Endothelial cell of umbilical vein (primary cell): ENCODE measurements around the gene AATF. TPM values are rescaled to one million over a fixed set of nuclear protein-coding genes. Genes with fewer than 3 reads are reported as not detected.

ENCODE experiments used
- BruUV-seq: library from RNA; stranded (reverse); fragments of 400-500 nt; replicated peaks from 2 replicates; lab custom pipeline; 2021; lab: Mats Ljungman, UMichigan
- CTCF ChIA-PET: fragments of 300-600, 350-600 bp; sonication (Branson Sonifier 250); formaldehyde crosslinking; loops from one replicate; lab custom pipeline; 2021; ENCODE audit warnings: antibody characterized with exemption, inconsistent platforms; lab: Charles Lee
- POLR2A ChIA-PET: fragments of 300-600, 350-600 bp; sonication (Branson Sonifier 250); formaldehyde crosslinking; loops from one replicate; lab custom pipeline; 2021; ENCODE audit warnings: antibody characterized with exemption, inconsistent platforms; lab: Charles Lee
- DNase-seq: peaks from one replicate; pipeline ENCODE4 v3.0.0-alpha.2; 2011; ENCODE audit warnings: low read depth, low spot score
- FAIRE-seq: peaks from 2 replicates; lab custom pipeline; 2011; peaks lifted over from hg19 to GRCh38; lab: Jason Lieb, UNC
- H2AFZ ChIP-seq: 2 replicates; pipeline ENCODE4 v1.6.0; 2012; ENCODE audit warnings: low read depth, low read length, control low read depth, inconsistent platforms
- H3K27ac ChIP-seq: 2 replicates; pipeline ENCODE4 v1.5.1; 2011; ENCODE audit warnings: low read depth, mild to moderate bottlenecking, control low read depth, low read length, moderate library complexity; ENCODE audit not compliant: insufficient read depth
- H3K27me3 ChIP-seq, 2 experiments: 2 replicates each; pipeline versions ENCODE4 v1.6.0 to v1.6.1; 2011; ENCODE audit warnings: low read length in 2 of 2, mixed read lengths in 1 of 2; ENCODE audit not compliant: control insufficient read depth in 2 of 2, insufficient read depth in 2 of 2
- H3K36me3 ChIP-seq, 2 experiments: 2 replicates in 1 of 2; 3 replicates in 1 of 2; pipeline ENCODE4 v1.5.1; 2011; ENCODE audit warnings: low read length in 2 of 2, mild to moderate bottlenecking in 1 of 2, moderate library complexity in 1 of 2; ENCODE audit not compliant: control insufficient read depth in 2 of 2, insufficient read depth in 2 of 2; ENCODE audit errors: extremely low read depth in 1 of 2
- H3K4me1 ChIP-seq: 3 replicates; pipeline ENCODE4 v1.5.1; 2011; ENCODE audit warnings: mild to moderate bottlenecking, low read length; ENCODE audit not compliant: control insufficient read depth, insufficient read depth; ENCODE audit errors: extremely low read depth
- H3K4me2 ChIP-seq: 2 replicates; pipeline ENCODE4 v1.6.1; 2011; ENCODE audit warnings: low read length, control low read depth, mixed read lengths; ENCODE audit not compliant: insufficient read depth
- H3K4me3 ChIP-seq, 3 experiments: fragments of 200-600 bp in 1 of 3; sonication (generic), shearing (Covaris generic) in 1 of 3; replicated peaks in 1 of 3; 2 replicates each; pipeline ENCODE4 v1.5.1; 2011 to 2016; ENCODE audit warnings: control low read depth in 3 of 3, low read length in 3 of 3, mild to moderate bottlenecking in 2 of 3, inconsistent platforms in 1 of 3, low read depth in 1 of 3, moderate library complexity in 1 of 3; ENCODE audit not compliant: insufficient read depth in 1 of 3
- H3K79me2 ChIP-seq: 2 replicates; pipeline ENCODE4 v1.6.0; 2012; ENCODE audit warnings: low read length, inconsistent platforms; ENCODE audit not compliant: control insufficient read depth, insufficient read depth
- H3K9ac ChIP-seq: replicated peaks from 2 replicates; pipeline ENCODE3; 2011; ENCODE audit warnings: low read length, control low read depth; ENCODE audit not compliant: insufficient read depth; ENCODE audit errors: extremely low read depth
- H3K9me1 ChIP-seq: replicated peaks from 3 replicates; pipeline ENCODE4 v1.6.0; 2011; ENCODE audit warnings: mild to moderate bottlenecking, low read length; ENCODE audit not compliant: control insufficient read depth, insufficient read depth; ENCODE audit errors: extremely low read depth
- H3K9me3 ChIP-seq: replicated peaks from 2 replicates; pipeline ENCODE4 v1.5.1; 2012; ENCODE audit warnings: low read length, inconsistent platforms; ENCODE audit not compliant: control insufficient read depth, insufficient read depth
- H4K20me1 ChIP-seq: replicated peaks from 2 replicates; pipeline ENCODE3; 2011; ENCODE audit warnings: mild to moderate bottlenecking, low read length; ENCODE audit not compliant: control insufficient read depth, insufficient read depth; ENCODE audit errors: extremely low read depth
- EZH2 ChIP-seq: IDR thresholded peaks from 2 replicates; pipeline ENCODE4 v1.6.1; 2012; ENCODE audit warnings: borderline replicate concordance, low read depth, mild to moderate bottlenecking, moderate library complexity, low read length, inconsistent platforms; ENCODE audit not compliant: severe bottlenecking
- FOS ChIP-seq: IDR thresholded peaks from 2 replicates; pipeline ENCODE4 v1.6.1; 2011; ENCODE audit warnings: mild to moderate bottlenecking, low read length, moderate library complexity, borderline replicate concordance; ENCODE audit not compliant: insufficient read depth
- GATA2 ChIP-seq: IDR thresholded peaks from 2 replicates; pipeline ENCODE4 v1.7.0; 2011; ENCODE audit warnings: low read depth, mild to moderate bottlenecking, moderate library complexity, mixed read lengths, low read length; ENCODE audit not compliant: insufficient read length, insufficient read depth
- JUN ChIP-seq: IDR thresholded peaks from 2 replicates; pipeline ENCODE4 v1.6.1; 2011; ENCODE audit warnings: borderline replicate concordance, low read depth; ENCODE audit not compliant: insufficient read length, insufficient read depth
- MYC ChIP-seq: IDR thresholded peaks from one replicate; pipeline ENCODE4 v1.6.1; 2011; ENCODE audit warnings: mild to moderate bottlenecking, low read depth, low read length
- POLR2A ChIP-seq: IDR thresholded peaks from 2 replicates; pipeline ENCODE4 v1.6.1; 2012; ENCODE audit warnings: low read depth, mild to moderate bottlenecking, control low read depth, low read length
- POLR2AphosphoS5 ChIP-seq: IDR thresholded peaks from 2 replicates; pipeline ENCODE4 v1.6.1; 2012; ENCODE audit warnings: low read depth, mild to moderate bottlenecking, control low read depth, low read length, moderate library complexity; ENCODE audit not compliant: insufficient read depth
- dilution Hi-C: fragments of 300-500 bp; cut with MboI; formaldehyde crosslinking; loops from one replicate; pipeline ENCODE4 v1.15.0; 2019; ENCODE audit warnings: low sequenced_read_pairs; ENCODE audit not compliant: extremely low pct_ligation_motif_present
- intact Hi-C: fragments of 100-400 bp; cut with micrococcal nuclease; formaldehyde crosslinking; loops from one replicate; pipeline ENCODE4 v1.10.0; 2022
- polyA plus RNA-seq, 4 experiments: library from polyadenylated mRNA; depleted of rRNA in 3 of 4; stranded (reverse) in 3 of 4; unstranded in 1 of 4; fragments of >200 nt; gene quantifications; 2 replicates each; pipeline versions ENCODE4 v1.2.1 to v1.2.3, GENCODE V29; 2011 to 2012; ENCODE audit warnings: missing spikeins in 1 of 4
- total RNA-seq: library from RNA; stranded (reverse); gene quantifications from 2 replicates; pipeline ENCODE4 v1.2.3, GENCODE V29; 2021
- TF ChIP-seq, protein P1 (sequence below), 2 donors: IDR thresholded peaks; 1 replicate in 1 of 2; 2 replicates in 1 of 2; pipeline ENCODE4 v1.5.1; 2011; ENCODE audit warnings: low read length in 2 of 2, mild to moderate bottlenecking in 2 of 2, moderate library complexity in 2 of 2, control low read depth in 1 of 2, inconsistent platforms in 1 of 2, low read depth in 1 of 2; ENCODE audit not compliant: insufficient read depth in 1 of 2; ENCODE audit errors: extremely low read depth in 1 of 2
- TF ChIP-seq, protein P2 (sequence below): IDR thresholded peaks from 2 replicates; pipeline ENCODE4 v1.6.1; 2011; ENCODE audit not compliant: insufficient read depth, insufficient read length

AATF gene
- total and polyA plus RNA-seq, 2 donors (not counting 3 experiments of a cell fraction or from before 2014, with no cell fraction given), result 15.7 to 47.2 TPM

DNA sequence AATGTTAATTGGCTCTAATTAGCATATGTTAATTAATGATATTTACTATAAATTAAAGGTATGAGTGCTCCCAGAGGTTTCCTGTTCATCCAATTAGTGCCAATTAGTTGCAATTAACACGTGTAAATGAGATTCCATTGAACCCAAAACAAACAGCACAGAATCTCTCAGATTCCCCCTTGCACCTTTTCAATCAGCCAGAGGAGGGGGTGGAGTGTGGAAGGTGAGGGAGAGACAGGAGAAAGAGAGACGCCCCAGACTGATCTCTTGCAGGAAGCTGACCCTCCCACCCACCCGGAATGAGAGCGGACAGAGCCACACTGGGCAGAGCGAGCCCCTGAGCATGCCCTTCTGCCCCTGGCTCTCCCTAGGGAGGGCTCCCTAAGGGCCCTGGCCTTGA is 35.6 kb upstream of the AATF start:
- H3K9ac ChIP-seq, result no peak overlapping the region
- ChIA-PET POLR2A (no interaction called here), CTCF (no interaction called here)
- H2AFZ ChIP-seq, result no peak overlapping the region
- H3K36me3 ChIP-seq, result no peaks in the 10 kb centered on the region
- H3K4me3 ChIP-seq, result no peak overlapping the region
- no peaks in the 10 kb centered on the region for H3K79me2 ChIP-seq
- H3K27ac ChIP-seq, result no peak overlapping the region
- no peak for FAIRE-seq
- no peaks in the 10 kb centered on the region for H4K20me1 ChIP-seq
- TF ChIP-seq, protein P1, sequence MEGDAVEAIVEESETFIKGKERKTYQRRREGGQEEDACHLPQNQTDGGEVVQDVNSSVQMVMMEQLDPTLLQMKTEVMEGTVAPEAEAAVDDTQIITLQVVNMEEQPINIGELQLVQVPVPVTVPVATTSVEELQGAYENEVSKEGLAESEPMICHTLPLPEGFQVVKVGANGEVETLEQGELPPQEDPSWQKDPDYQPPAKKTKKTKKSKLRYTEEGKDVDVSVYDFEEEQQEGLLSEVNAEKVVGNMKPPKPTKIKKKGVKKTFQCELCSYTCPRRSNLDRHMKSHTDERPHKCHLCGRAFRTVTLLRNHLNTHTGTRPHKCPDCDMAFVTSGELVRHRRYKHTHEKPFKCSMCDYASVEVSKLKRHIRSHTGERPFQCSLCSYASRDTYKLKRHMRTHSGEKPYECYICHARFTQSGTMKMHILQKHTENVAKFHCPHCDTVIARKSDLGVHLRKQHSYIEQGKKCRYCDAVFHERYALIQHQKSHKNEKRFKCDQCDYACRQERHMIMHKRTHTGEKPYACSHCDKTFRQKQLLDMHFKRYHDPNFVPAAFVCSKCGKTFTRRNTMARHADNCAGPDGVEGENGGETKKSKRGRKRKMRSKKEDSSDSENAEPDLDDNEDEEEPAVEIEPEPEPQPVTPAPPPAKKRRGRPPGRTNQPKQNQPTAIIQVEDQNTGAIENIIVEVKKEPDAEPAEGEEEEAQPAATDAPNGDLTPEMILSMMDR (IDR thresholded peaks at IDR 0.05; ENCODE audit: extremely low read depth in 1 of 2, insufficient read depth in 1 of 2, low read depth in 1 of 2, low read length in 2 of 2), result no peak
- TF ChIP-seq, protein P2, sequence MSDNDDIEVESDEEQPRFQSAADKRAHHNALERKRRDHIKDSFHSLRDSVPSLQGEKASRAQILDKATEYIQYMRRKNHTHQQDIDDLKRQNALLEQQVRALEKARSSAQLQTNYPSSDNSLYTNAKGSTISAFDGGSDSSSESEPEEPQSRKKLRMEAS, result no peak
- no peak for TF ChIP-seq POLR2AphosphoS5
- TF ChIP-seq POLR2A, result no peak
- no peak for TF ChIP-seq FOS
- no peak for TF ChIP-seq GATA2
- TF ChIP-seq MYC, result no peak
- no peak for TF ChIP-seq JUN
- no peak for TF ChIP-seq EZH2
- no peaks in the 10 kb centered on the region for H3K9me1 ChIP-seq
- H3K27me3 ChIP-seq, result peaks cover 6 to 13% of the 10 kb centered on the region in 2 experiments
- DNase-seq, result no peak
- H3K4me1 ChIP-seq, result no peaks in the 10 kb centered on the region
- intact Hi-C loops, result no loop called here
- no TSS peak for BruUV-seq
- dilution Hi-C loops, result no loop called here
- H3K4me2 ChIP-seq, result no peak overlapping the region
- no peaks in the 10 kb centered on the region for H3K9me3 ChIP-seq
